Anterior cingulate cortex (tissue), 58 donors: Measurements from ENCODE around the gene CHTOP.
"Not testable (repeated sequence)": the region's sequence is repeated elsewhere in the genome, so short reads cannot be mapped to it uniquely, and the experiment has no call there.

Experiments
- DNase-seq, 58 donors: peaks; one replicate each; lab custom pipeline; 2025; lab: John Stamatoyannopoulos, UW

Gene CHTOP

GRCh38 chr1:153629971-153630370 is 3.9 kb upstream of the CHTOP start:
- peak in 37 of 58 donors; percentile 8 to 70 (median 40) for DNase-seq

- DNase-seq = no peak
Observed at GRCh38 chr1:153630384-153630783, 3.5 kb upstream of the CHTOP start.

- DNase-seq = no peak
Observed at GRCh38 chr1:153631047-153632022, 2.5 kb upstream of the CHTOP start.

- peak in 8 of 58 donors; percentile 61 to 85 (median 74) for DNase-seq
Observed at GRCh38 chr1:153633161-153633753, 609 bp upstream of the CHTOP start.

GRCh38 chr1:153635872-153636271 is 2.0 kb downstream of the CHTOP start:
- DNase-seq = no peak

- no peak for DNase-seq
Observed at GRCh38 chr1:153636312-153636711, 2.4 kb downstream of the CHTOP start.

GRCh38 chr1:153638261-153638660 is 4.4 kb downstream of the CHTOP start:
- DNase-seq = no peak

GRCh38 chr1:153639280-153639679 is 5.4 kb downstream of the CHTOP start:
- DNase-seq = no peak

GRCh38 chr1:153640213-153640612 is 6.3 kb downstream of the CHTOP start:
- DNase-seq = not testable (repeated sequence)

GRCh38 chr1:153640861-153641260 is 7.0 kb downstream of the CHTOP start:
- DNase-seq = no peak

- DNase-seq = no peak
Observed at GRCh38 chr1:153642161-153642560, 8.3 kb downstream of the CHTOP start.

- no peak for DNase-seq
Observed at GRCh38 chr1:153643100-153643499, 9.2 kb downstream of the CHTOP start.

GRCh38 chr1:153643816-153644215 is 9.9 kb downstream of the CHTOP start:
- no peak for DNase-seq

GRCh38 chr1:153646672-153647345 is 12.9 kb downstream of the CHTOP start:
- DNase-seq = peak in 3 of 58 donors; percentile 6 to 38 (median 8)

- DNase-seq = no peak
Observed at GRCh38 chr1:153647346-153647714, 13.5 kb downstream of the CHTOP start.

- no peak for DNase-seq
Observed at GRCh38 chr1:153648000-153648643, 14.3 kb downstream of the CHTOP start.

- peak in 1 of 58 donors; percentile 6 for DNase-seq
Observed at GRCh38 chr1:153649137-153649862, 15.4 kb downstream of the CHTOP start.

GRCh38 chr1:153649863-153650235 is 16.0 kb downstream of the CHTOP start:
- peak in 54 of 58 donors; percentile 23 to 90 (median 70) for DNase-seq

- no peak for DNase-seq
Observed at GRCh38 chr1:153651771-153652170, 17.9 kb downstream of the CHTOP start.
